Measurements from ENCODE around the gene PUM2. TPM values are rescaled to one million over a fixed set of nuclear protein-coding genes. Genes with fewer than 3 reads are reported as not detected.

Gene PUM2
- total RNA-seq, 1 experiment from 2014 or later = 112 TPM

- no peak for DNase-seq (ENCODE audit: low spot score)
- no TSS peak for BruUV-seq (replicated peaks)
- H3K27ac ChIP-seq (ENCODE audit: low read depth, low read length, poor library complexity, severe bottlenecking) = peak overlapping the region; percentile 93
- no peaks in the 10 kb centered on the region for H3K36me3 ChIP-seq (ENCODE audit: insufficient read depth, low read length, poor library complexity, severe bottlenecking)
- TF ChIP-seq, protein P1, sequence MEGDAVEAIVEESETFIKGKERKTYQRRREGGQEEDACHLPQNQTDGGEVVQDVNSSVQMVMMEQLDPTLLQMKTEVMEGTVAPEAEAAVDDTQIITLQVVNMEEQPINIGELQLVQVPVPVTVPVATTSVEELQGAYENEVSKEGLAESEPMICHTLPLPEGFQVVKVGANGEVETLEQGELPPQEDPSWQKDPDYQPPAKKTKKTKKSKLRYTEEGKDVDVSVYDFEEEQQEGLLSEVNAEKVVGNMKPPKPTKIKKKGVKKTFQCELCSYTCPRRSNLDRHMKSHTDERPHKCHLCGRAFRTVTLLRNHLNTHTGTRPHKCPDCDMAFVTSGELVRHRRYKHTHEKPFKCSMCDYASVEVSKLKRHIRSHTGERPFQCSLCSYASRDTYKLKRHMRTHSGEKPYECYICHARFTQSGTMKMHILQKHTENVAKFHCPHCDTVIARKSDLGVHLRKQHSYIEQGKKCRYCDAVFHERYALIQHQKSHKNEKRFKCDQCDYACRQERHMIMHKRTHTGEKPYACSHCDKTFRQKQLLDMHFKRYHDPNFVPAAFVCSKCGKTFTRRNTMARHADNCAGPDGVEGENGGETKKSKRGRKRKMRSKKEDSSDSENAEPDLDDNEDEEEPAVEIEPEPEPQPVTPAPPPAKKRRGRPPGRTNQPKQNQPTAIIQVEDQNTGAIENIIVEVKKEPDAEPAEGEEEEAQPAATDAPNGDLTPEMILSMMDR (conservative IDR thresholded peaks at IDR 0.05; ENCODE audit: low read depth, low read length) = no peak
- no peak for TF ChIP-seq EZH2 (IDR thresholded peaks at IDR 0.05; ENCODE audit: borderline replicate concordance, low read depth, low read length, poor library complexity, severe bottlenecking)
- no peaks in the 10 kb centered on the region for H3K9me3 ChIP-seq (ENCODE audit: low read depth, low read length, poor library complexity, severe bottlenecking)
- CTCF ChIA-PET = no interaction called here
- H3K4me1 ChIP-seq (ENCODE audit: insufficient read depth, low read length, poor library complexity, severe bottlenecking) = peaks cover 36% of the 10 kb centered on the region
- no peak overlapping the region for H3K4me3 ChIP-seq (ENCODE audit: low read depth, low read length, poor library complexity, severe bottlenecking)
- intact Hi-C loops (cut with micrococcal nuclease; ENCODE audit: unreplicated experiment) = no loop called here
- H3K27me3 ChIP-seq (replicated peaks; ENCODE audit: insufficient read depth, low read depth, low read length, poor library complexity) = no peaks in the 10 kb centered on the region
- POLR2A ChIA-PET (ENCODE audit: low non-redundant PET) = no interaction called here
Observed at GRCh38 chr2:20352581-20353216, 2.1 kb upstream of the PUM2 start.

- Histone ChIP-seq H3K4me1 (ENCODE audit: insufficient read depth, low read length, poor library complexity, severe bottlenecking) (peaks cover 36% of the 10 kb centered on the region), H3K9me3 (ENCODE audit: low read depth, low read length, poor library complexity, severe bottlenecking) (no peaks in the 10 kb centered on the region), H3K27ac (ENCODE audit: low read depth, low read length, poor library complexity, severe bottlenecking) (peak overlapping the region; percentile 93), H3K27me3 (replicated peaks; ENCODE audit: insufficient read depth, low read depth, low read length, poor library complexity) (no peaks in the 10 kb centered on the region), H3K36me3 (ENCODE audit: insufficient read depth, low read length, poor library complexity, severe bottlenecking) (no peaks in the 10 kb centered on the region), H3K4me3 (ENCODE audit: low read depth, low read length, poor library complexity, severe bottlenecking) (peak overlapping the region; percentile 53)
- BruUV-seq (replicated peaks) = no TSS peak
- intact Hi-C loops (cut with micrococcal nuclease; ENCODE audit: unreplicated experiment) = no loop called here
- DNase-seq (ENCODE audit: low spot score) = no peak
- TF ChIP-seq, protein P1 (conservative IDR thresholded peaks at IDR 0.05; ENCODE audit: low read depth, low read length) = no peak
- no peak for TF ChIP-seq EZH2 (IDR thresholded peaks at IDR 0.05; ENCODE audit: borderline replicate concordance, low read depth, low read length, poor library complexity, severe bottlenecking)
- ChIA-PET CTCF (no interaction called here), POLR2A (ENCODE audit: low non-redundant PET) (interaction anchor here (0.6 kb wide), 1 partner anchor 90 kb away, joined by 4 read pairs; no protein-coding TSS in a partner anchor)
Observed at GRCh38 chr2:20352230-20352578, 1.6 kb upstream of the PUM2 start.

DNA sequence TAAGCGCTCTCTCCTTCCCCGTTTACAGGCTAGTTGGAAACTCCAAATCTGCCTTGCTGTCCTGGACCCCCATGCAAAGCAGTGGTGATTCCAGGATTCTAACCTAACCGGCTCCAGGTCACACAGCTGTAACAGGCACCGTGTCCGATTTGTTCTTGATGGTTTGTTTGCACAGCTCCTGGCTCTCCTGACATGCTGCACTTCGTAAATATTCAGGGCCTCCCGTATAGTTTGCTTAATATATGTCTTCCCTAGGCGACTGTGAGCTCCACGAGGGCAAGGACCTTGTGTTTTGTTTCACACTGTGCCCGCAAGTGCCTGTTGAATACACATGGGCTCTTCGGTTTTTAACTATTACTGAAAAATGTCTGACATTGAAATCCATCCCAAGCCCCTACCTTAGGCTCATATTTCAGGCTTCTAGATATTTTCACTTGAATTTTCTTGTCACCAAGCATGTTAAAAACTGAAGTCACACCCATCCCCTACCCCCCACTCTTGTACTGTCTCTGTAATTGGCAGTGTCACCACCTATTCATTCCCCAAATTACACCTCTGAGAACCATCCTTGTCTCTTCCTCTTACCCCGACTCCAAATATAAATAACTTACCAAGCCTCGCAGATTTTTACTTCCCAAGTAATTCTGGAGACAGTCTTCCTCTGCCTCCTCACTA is 1.0 kb upstream of the PUM2 start:
- BruUV-seq (replicated peaks) = no TSS peak
- Histone ChIP-seq H3K27ac (ENCODE audit: low read depth, low read length, poor library complexity, severe bottlenecking) (peak overlapping the region; percentile 93), H3K4me3 (ENCODE audit: low read depth, low read length, poor library complexity, severe bottlenecking) (peak overlapping the region; percentile 53), H3K27me3 (replicated peaks; ENCODE audit: insufficient read depth, low read depth, low read length, poor library complexity) (no peaks in the 10 kb centered on the region), H3K9me3 (ENCODE audit: low read depth, low read length, poor library complexity, severe bottlenecking) (no peaks in the 10 kb centered on the region), H3K36me3 (ENCODE audit: insufficient read depth, low read length, poor library complexity, severe bottlenecking) (no peaks in the 10 kb centered on the region), H3K4me1 (ENCODE audit: insufficient read depth, low read length, poor library complexity, severe bottlenecking) (peaks cover 36% of the 10 kb centered on the region)
- DNase-seq (ENCODE audit: low spot score) = no peak
- TF ChIP-seq EZH2 (IDR thresholded peaks at IDR 0.05; ENCODE audit: borderline replicate concordance, low read depth, low read length, poor library complexity, severe bottlenecking) = no peak
- TF ChIP-seq, protein P1 (conservative IDR thresholded peaks at IDR 0.05; ENCODE audit: low read depth, low read length) = no peak
- intact Hi-C loops (cut with micrococcal nuclease; ENCODE audit: unreplicated experiment) = no loop called here
- CTCF ChIA-PET = no interaction called here
- POLR2A ChIA-PET (ENCODE audit: low non-redundant PET) = interaction anchor here (0.6 kb wide), 1 partner anchor 91 kb away, joined by 4 read pairs; no protein-coding TSS in a partner anchor

Data from A673 (cell line).